Measurements from ENCODE around the gene MRC1.

MRC1 gene

DNA sequence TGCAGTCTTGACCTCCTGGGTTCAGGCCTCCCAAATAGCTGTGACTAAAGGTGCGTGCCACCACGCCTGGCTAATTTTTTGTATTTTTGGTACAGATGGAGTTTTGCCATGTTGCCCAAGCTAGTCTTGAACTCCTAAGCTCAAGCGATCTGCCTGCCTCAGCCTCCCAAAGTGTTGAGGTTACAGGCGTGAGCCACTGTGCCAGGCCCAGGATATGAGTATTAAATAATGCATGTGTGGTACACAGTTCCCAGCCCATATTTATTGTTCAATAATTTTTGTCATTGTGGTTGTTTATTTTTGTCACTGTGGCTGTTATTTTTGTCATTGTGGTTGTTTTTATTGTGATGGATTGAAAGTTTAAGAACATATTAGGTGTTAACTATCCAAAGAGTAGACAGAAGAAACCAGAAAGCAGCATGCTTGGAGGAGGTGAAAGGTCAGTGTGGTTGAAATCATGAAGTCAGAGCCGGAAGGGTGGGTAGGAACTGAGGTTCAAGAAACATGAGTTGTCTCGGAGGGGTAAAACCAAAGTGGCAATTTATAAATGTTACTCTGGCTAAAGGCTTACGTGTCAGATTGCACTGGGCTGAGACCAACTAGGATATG is 45.0 kb downstream of the MRC1 start:
- Histone ChIP-seq H3K9ac (peak overlapping the region in 3 of 11 experiments; percentile 13 to 27 (median 24); a peak in 1 of 22 replicates), H3K9me3 (replicated peaks in 1 of 11) (peaks cover 0 to 33% (median 16%) of the 10 kb centered on the region in 11 experiments; a peak in 18 of 22 replicates), H3K4me3 (peak overlapping the region in 1 of 10 experiments; percentile 15; a peak in 1 of 20 replicates), H3K36me3 (peaks cover 0 to 88% (median 0%) of the 10 kb centered on the region in 11 experiments; a peak in 4 of 22 replicates), H3K4me1 (peaks cover 53 to 80% (median 70%) of the 10 kb centered on the region in 10 experiments), H4K20me1 (peaks cover 0 to 59% (median 0%) of the 10 kb centered on the region in 11 experiments; a peak in 3 of 22 replicates), H3K27ac (peak overlapping the region in 9 of 11 experiments; percentile 44 to 68 (median 55); a peak in 16 of 22 replicates), H3K4me2 (peak overlapping the region; percentile 55 to 75 (median 67)), H3K27me3 (no peaks in the 10 kb centered on the region)
- TF ChIP-seq Cebpa-rat (IDR thresholded peaks at IDR 0.05), result no peak

DNA sequence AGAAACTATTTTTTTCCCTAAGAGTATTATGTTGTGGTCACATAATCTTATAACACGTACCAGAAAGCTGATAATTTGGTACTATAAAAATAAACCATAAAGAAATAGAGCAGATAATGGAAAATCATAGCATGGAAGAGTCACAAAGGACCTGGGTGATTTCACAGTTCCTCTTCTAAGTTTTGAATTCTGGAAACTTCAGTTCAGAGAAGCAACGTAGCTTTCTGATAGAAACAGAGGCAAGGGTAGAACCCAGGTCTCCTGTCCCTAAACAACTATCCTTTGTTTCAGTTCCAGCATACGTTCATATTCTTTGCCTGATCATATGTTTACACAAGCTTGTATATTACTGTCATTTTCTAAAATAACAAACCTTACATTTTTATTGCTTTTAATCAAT is 47.9 kb downstream of the MRC1 start:
- Histone ChIP-seq H4K20me1 (peaks cover 0 to 80% (median 0%) of the 10 kb centered on the region in 11 experiments; a peak in 3 of 22 replicates), H3K9ac (no peak overlapping the region), H3K27ac (no peak overlapping the region), H3K9me3 (replicated peaks in 1 of 11) (peaks cover 0 to 46% (median 21%) of the 10 kb centered on the region in 11 experiments; a peak in 18 of 22 replicates), H3K27me3 (no peaks in the 10 kb centered on the region), H3K36me3 (peaks cover 0 to 100% (median 0%) of the 10 kb centered on the region in 11 experiments; a peak in 4 of 22 replicates), H3K4me2 (peak overlapping the region in 7 of 11 experiments; percentile 0 to 34 (median 11); a peak in 6 of 22 replicates), H3K4me1 (peaks cover 34 to 52% (median 43%) of the 10 kb centered on the region in 10 experiments), H3K4me3 (no peak overlapping the region)
- TF ChIP-seq Cebpa-rat (IDR thresholded peaks at IDR 0.05), result no peak

DNA sequence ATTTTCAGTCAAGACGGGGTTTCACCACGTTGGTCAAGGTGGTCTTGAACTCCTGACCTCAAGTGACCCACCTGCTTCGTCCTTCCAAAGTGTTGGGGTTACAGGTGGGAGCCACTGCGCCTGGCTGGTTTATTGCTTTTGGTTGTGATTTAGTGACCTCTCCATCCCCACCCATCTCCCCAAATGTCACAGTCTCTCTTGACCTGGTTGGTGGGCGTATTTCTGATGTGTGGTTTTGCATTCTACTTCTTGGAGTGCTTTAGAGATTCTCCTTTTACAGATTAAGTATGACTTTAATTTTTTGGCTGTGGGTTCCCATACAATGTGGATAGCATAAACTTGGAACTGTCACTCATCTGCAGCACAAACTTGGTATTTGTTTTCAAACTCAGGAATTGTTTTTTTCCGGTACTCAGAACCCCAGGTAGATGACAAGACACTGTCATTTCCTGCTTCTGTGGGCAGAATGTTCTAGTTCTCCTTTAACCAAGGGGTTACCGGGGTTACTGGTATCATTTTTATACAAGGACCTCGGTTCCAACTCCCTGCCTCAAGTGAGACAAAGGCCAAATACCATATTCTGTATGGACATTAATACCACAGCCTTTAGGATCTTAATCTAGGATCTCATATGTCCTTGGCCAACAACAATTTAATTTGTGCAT is 50.5 kb downstream of the MRC1 start:
- Histone ChIP-seq H3K4me3 (no peak overlapping the region), H3K4me1 (peaks cover 12 to 26% (median 20%) of the 10 kb centered on the region in 10 experiments), H3K36me3 (peaks cover 0 to 100% (median 0%) of the 10 kb centered on the region in 11 experiments; a peak in 6 of 22 replicates), H3K9ac (no peak overlapping the region), H3K27me3 (no peaks in the 10 kb centered on the region), H3K27ac (no peak overlapping the region), H4K20me1 (peaks cover 0 to 89% (median 0%) of the 10 kb centered on the region in 11 experiments; a peak in 3 of 22 replicates), H3K9me3 (replicated peaks in 1 of 11) (peaks cover 0 to 46% (median 21%) of the 10 kb centered on the region in 11 experiments; a peak in 18 of 22 replicates), H3K4me2 (no peak overlapping the region)
- no peak for TF ChIP-seq Cebpa-rat (IDR thresholded peaks at IDR 0.05)

DNA sequence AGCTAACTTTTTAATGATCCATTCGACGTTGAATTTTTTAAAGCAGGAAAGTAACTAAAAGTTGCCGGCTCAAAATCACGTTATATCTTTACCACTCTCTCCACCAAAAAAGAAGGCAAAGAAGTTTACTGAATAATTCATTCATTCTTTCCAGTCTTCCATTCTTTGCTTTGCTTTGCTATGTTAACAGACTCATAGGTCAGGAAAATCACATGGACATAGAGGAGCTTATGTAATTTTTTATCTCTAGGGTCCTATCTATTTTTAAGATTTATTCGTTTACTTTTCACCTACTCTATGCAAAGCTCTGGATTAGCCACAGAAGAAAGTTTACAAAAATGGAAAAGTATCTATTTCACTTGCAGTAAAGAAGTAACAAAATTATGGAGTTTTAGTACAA is 52.6 kb downstream of the MRC1 start:
- no peak for TF ChIP-seq Cebpa-rat (IDR thresholded peaks at IDR 0.05)
- H3K4me1 ChIP-seq, result peaks cover 0 to 10% (median 4%) of the 10 kb centered on the region in 10 experiments; a peak in 10 of 20 replicates

DNA sequence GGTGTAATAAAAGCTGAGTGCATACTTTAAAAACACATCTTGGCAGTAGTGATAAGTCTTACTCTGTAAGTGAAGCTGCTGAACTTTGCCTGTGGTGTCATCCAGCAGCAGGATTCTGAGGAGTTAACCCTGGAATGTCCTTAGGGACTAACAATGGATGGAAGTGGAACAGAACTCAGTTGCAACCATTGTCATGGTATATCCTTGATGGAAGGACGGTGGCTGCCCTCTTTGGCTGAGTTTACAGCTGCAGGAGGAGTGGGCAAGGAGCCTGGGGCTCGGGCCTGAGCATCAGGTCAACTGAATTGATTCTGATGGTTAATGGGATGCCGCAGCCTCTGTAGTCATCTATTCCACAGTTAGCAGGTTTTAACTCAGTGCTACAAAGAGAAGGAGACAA is 56.2 kb downstream of the MRC1 start:
- H3K4me2 ChIP-seq, result no peak overlapping the region
- peaks cover 0 to 4% (median 0%) of the 10 kb centered on the region in 10 experiments; a peak in 5 of 20 replicates for H3K4me1 ChIP-seq
- peaks cover 0 to 16% (median under 1%) of the 10 kb centered on the region in 11 experiments; a peak in 5 of 22 replicates for H3K9me3 ChIP-seq (replicated peaks in 1 of 11)
- H3K4me3 ChIP-seq, result no peak overlapping the region
- no peak for TF ChIP-seq Cebpa-rat (IDR thresholded peaks at IDR 0.05)
- H3K27me3 ChIP-seq, result no peaks in the 10 kb centered on the region
- no peak overlapping the region for H3K9ac ChIP-seq
- peaks cover 0 to 79% (median 0%) of the 10 kb centered on the region in 11 experiments; a peak in 4 of 22 replicates for H4K20me1 ChIP-seq
- H3K36me3 ChIP-seq, result peaks cover 0 to 100% (median 0%) of the 10 kb centered on the region in 11 experiments; a peak in 6 of 22 replicates
- no peak overlapping the region for H3K27ac ChIP-seq

More for the DNA sequence above, 52.6 kb downstream of the MRC1 start:
- Histone ChIP-seq H3K9ac (no peak overlapping the region), H3K4me3 (no peak overlapping the region), H3K9me3 (replicated peaks in 1 of 11) (peaks cover 0 to 29% (median 16%) of the 10 kb centered on the region in 11 experiments; a peak in 16 of 22 replicates), H3K4me2 (no peak overlapping the region), H3K27me3 (no peaks in the 10 kb centered on the region), H4K20me1 (peaks cover 0 to 84% (median 0%) of the 10 kb centered on the region in 11 experiments; a peak in 4 of 22 replicates), H3K27ac (no peak overlapping the region), H3K36me3 (peaks cover 0 to 100% (median 0%) of the 10 kb centered on the region in 11 experiments; a peak in 6 of 22 replicates)

DNA sequence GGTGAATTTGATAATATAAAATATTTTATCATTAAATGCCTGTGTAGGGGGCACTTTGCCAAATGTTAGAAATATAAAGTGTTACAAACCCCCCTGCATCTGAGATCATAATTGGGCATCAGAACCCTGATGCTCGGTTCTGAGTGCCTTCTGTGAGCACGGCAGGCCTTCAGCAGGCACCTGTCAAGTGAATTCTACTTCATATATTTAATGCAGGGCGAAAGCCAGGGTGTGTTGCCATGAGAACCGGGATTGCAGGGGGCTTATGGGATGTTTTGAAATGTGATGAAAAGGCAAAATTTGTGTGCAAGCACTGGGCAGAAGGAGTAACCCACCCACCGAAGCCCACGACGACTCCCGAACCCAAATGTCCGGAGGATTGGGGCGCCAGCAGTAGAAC is 57.2 kb downstream of the MRC1 start:
- Histone ChIP-seq H3K9me3 (replicated peaks in 1 of 11) (peaks cover 0 to 16% (median 0%) of the 10 kb centered on the region in 11 experiments; a peak in 5 of 22 replicates), H3K27me3 (no peaks in the 10 kb centered on the region), H3K4me1 (peaks cover 0 to 14% (median 5%) of the 10 kb centered on the region in 10 experiments; a peak in 11 of 20 replicates), H3K4me2 (no peak overlapping the region), H3K36me3 (peaks cover 0 to 100% (median 0%) of the 10 kb centered on the region in 11 experiments; a peak in 6 of 22 replicates), H3K4me3 (no peak overlapping the region), H4K20me1 (peaks cover 0 to 79% (median 0%) of the 10 kb centered on the region in 11 experiments; a peak in 3 of 22 replicates), H3K27ac (no peak overlapping the region), H3K9ac (no peak overlapping the region)
- TF ChIP-seq Cebpa-rat (IDR thresholded peaks at IDR 0.05), result no peak

DNA sequence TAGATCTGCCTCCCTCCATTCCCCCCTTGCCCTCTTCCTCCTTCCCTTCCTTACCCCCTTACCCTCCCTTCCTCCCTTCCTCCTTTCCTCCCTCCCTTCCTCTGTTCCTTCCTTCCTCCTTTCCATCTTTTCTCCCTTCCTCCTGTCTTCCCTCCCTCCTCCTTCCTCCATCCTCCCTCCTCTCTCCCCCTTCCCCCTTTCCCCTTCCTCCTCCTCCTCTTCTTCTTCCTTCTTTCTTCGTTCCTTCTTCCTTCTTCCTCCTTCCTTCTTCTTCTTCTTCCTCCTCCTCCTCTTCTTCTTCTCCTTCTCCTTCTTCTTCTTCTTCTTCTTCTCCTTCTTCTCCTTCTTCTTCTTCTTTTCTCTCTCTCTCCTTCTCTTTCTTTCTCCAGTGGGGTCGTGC is 57.9 kb downstream of the MRC1 start:
- no peak overlapping the region for H3K4me2 ChIP-seq
- peaks cover 0 to 16% (median 0%) of the 10 kb centered on the region in 11 experiments; a peak in 5 of 22 replicates for H3K9me3 ChIP-seq (replicated peaks in 1 of 11)
- H3K36me3 ChIP-seq, result peaks cover 0 to 100% (median 0%) of the 10 kb centered on the region in 11 experiments; a peak in 6 of 22 replicates
- peaks cover 3 to 21% (median 9%) of the 10 kb centered on the region in 10 experiments; a peak in 18 of 20 replicates for H3K4me1 ChIP-seq
- no peak overlapping the region for H3K4me3 ChIP-seq
- no peak overlapping the region for H3K27ac ChIP-seq
- H3K27me3 ChIP-seq, result no peaks in the 10 kb centered on the region
- no peak for TF ChIP-seq Cebpa-rat (IDR thresholded peaks at IDR 0.05)
- no peak overlapping the region for H3K9ac ChIP-seq
- H4K20me1 ChIP-seq, result peaks cover 0 to 79% (median 0%) of the 10 kb centered on the region in 11 experiments; a peak in 3 of 22 replicates

DNA sequence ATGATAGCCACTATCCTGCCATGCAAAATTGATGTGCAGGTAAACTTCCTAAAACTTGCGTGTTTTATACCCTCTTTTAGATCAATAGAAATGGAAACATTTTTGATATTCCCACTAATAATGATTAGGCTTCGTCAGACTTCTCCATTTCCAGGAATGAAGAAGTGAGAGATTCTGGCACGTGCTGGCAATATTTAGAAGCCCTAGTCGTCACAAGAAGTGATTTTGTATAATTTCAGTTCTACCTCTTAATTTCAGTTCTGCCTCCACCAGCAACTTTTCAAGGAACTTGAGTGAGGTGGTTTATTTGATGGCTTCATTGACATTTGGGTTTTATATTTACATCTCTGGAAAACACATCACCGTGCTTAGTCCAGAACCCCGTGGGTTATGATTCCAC is 61.9 kb downstream of the MRC1 start:
- peak overlapping the region in 5 of 11 experiments; percentile 6 to 39 (median 21); a peak in 6 of 22 replicates for H3K4me2 ChIP-seq
- no peak for TF ChIP-seq Cebpa-rat (IDR thresholded peaks at IDR 0.05)
- H3K27ac ChIP-seq, result no peak overlapping the region

More for the DNA sequence above, 61.9 kb downstream of the MRC1 start:
- Histone ChIP-seq H3K36me3 (peaks cover 0 to 100% (median 0%) of the 10 kb centered on the region in 11 experiments; a peak in 6 of 22 replicates), H3K27me3 (no peaks in the 10 kb centered on the region), H4K20me1 (peaks cover 0 to 76% (median 0%) of the 10 kb centered on the region in 11 experiments; a peak in 4 of 22 replicates), H3K4me3 (no peak overlapping the region), H3K4me1 (peaks cover 8 to 38% (median 16%) of the 10 kb centered on the region in 10 experiments; a peak in 18 of 20 replicates), H3K9ac (no peak overlapping the region), H3K9me3 (replicated peaks in 1 of 11) (peaks cover 0 to 12% (median 0%) of the 10 kb centered on the region in 11 experiments; a peak in 4 of 22 replicates)
